GM19468 (cell line): ENCODE measurements around the gene OR5W2.
"Not testable (repeated sequence)": the region's sequence is repeated elsewhere in the genome, so short reads cannot be mapped to it uniquely, and the experiment has no call there.

Experiments used
- ATAC-seq: cut with Tn5 transposase; IDR thresholded peaks from one replicate; pipeline ENCODE4 v1.9.1; 2021; ENCODE audit warnings: mild to moderate bottlenecking, moderate library complexity, moderate number of reproducible peaks; ENCODE audit not compliant: unreplicated experiment; ENCODE audit errors: extremely low read depth

The OR5W2 gene

GRCh38 chr11:55914482-55914881, at the start of gene OR5W2:
TSS of gene OR5W2 (minus strand) at chr11:55914582. CDS start at chr11:55914582, 0 bp downstream.
- ATAC-seq: no peak

GRCh38 chr11:55956521-55956920, 42.1 kb upstream of the OR5W2 start:
- ATAC-seq: no peak

GRCh38 chr11:55949330-55949729, 34.9 kb upstream of the OR5W2 start:
- no peak for ATAC-seq

GRCh38 chr11:55942785-55943392, 28.5 kb upstream of the OR5W2 start:
- ATAC-seq: no peak

GRCh38 chr11:55936300-55936699, 21.9 kb upstream of the OR5W2 start, which contains the start of gene OR5I1:
TSS of gene OR5I1 (minus strand) at chr11:55936400. CDS start at chr11:55936400, 0 bp downstream.
- no peak for ATAC-seq

- ATAC-seq: no peak
Observed at GRCh38 chr11:55920537-55920936, 6.2 kb upstream of the OR5W2 start.

- ATAC-seq: no peak
Observed at GRCh38 chr11:55902308-55902707, 12.1 kb downstream of the OR5W2 start.

- no peak for ATAC-seq
Observed at GRCh38 chr11:55895216-55895615, 19.2 kb downstream of the OR5W2 start.

GRCh38 chr11:55885481-55885880, 28.9 kb downstream of the OR5W2 start:
- ATAC-seq: not testable (repeated sequence)

- ATAC-seq: not testable (repeated sequence)
Observed at GRCh38 chr11:55884995-55885394, 29.4 kb downstream of the OR5W2 start.

- not testable (repeated sequence) for ATAC-seq
Observed at GRCh38 chr11:55882997-55883396, 31.4 kb downstream of the OR5W2 start, which contains the start of gene TRIM51. TSS of gene TRIM51 (plus strand) at chr11:55883297. CDS start at chr11:55885429, 2,132 bp downstream.

GRCh38 chr11:55873146-55873545, 41.2 kb downstream of the OR5W2 start:
- not testable (repeated sequence) for ATAC-seq

GRCh38 chr11:55872731-55873130, 41.7 kb downstream of the OR5W2 start:
- ATAC-seq: not testable (repeated sequence)

GRCh38 chr11:55867354-55867753, 47.0 kb downstream of the OR5W2 start:
- ATAC-seq: not testable (repeated sequence)
